ENCODE measurements around the gene PLEKHF1.

The PLEKHF1 gene

GRCh38 chr19:29676586-29676985 is 11.3 kb downstream of the PLEKHF1 start:
- Histone ChIP-seq H3K4me3 (no peak overlapping the region), H3K36me3 (ENCODE audit: insufficient read depth, low read length) (no peaks in the 10 kb centered on the region), H3K9ac (ENCODE audit: insufficient read length) (no peak overlapping the region), H3K9me3 (ENCODE audit: low read depth, low read length) (no peaks in the 10 kb centered on the region), H3K27ac (no peak overlapping the region)
- no peak for DNase-seq (ENCODE audit: low read depth, low spot score)
- TF ChIP-seq EZH2 (IDR thresholded peaks at IDR 0.05) (no peak), POLR2AphosphoS5 (IDR thresholded peaks at IDR 0.05; ENCODE audit: borderline replicate concordance, low read depth, low read length) (no peak), FOXP2 (optimal IDR thresholded peaks at IDR 0.05; ENCODE audit: control extremely low read depth, extremely low read length, insufficient read depth) (no peak)

GRCh38 chr19:29677001-29677817 is 11.9 kb downstream of the PLEKHF1 start:
- Histone ChIP-seq H3K36me3 (ENCODE audit: insufficient read depth, low read length) (no peaks in the 10 kb centered on the region), H3K9ac (ENCODE audit: insufficient read length) (no peak overlapping the region), H3K9me3 (ENCODE audit: low read depth, low read length) (no peaks in the 10 kb centered on the region), H3K27ac (no peak overlapping the region), H3K4me3 (no peak overlapping the region)
- no peak for DNase-seq (ENCODE audit: low read depth, low spot score)
- TF ChIP-seq FOXP2 (optimal IDR thresholded peaks at IDR 0.05; ENCODE audit: control extremely low read depth, extremely low read length, insufficient read depth) (no peak), EZH2 (IDR thresholded peaks at IDR 0.05) (no peak), POLR2AphosphoS5 (IDR thresholded peaks at IDR 0.05; ENCODE audit: borderline replicate concordance, low read depth, low read length) (no peak)

GRCh38 chr19:29678484-29679106 is 13.3 kb downstream of the PLEKHF1 start:
- no peak for TF ChIP-seq FOXP2 (optimal IDR thresholded peaks at IDR 0.05; ENCODE audit: control extremely low read depth, extremely low read length, insufficient read depth)
- no peak for TF ChIP-seq POLR2AphosphoS5 (IDR thresholded peaks at IDR 0.05; ENCODE audit: borderline replicate concordance, low read depth, low read length)
- TF ChIP-seq EZH2 (IDR thresholded peaks at IDR 0.05), result no peak
- DNase-seq (ENCODE audit: low read depth, low spot score), result no peak
- Histone ChIP-seq H3K9me3 (ENCODE audit: low read depth, low read length) (no peaks in the 10 kb centered on the region), H3K27ac (no peak overlapping the region), H3K36me3 (ENCODE audit: insufficient read depth, low read length) (no peaks in the 10 kb centered on the region), H3K9ac (ENCODE audit: insufficient read length) (no peak overlapping the region), H3K4me3 (no peak overlapping the region)

- H3K4me3 ChIP-seq, result no peak overlapping the region
- no peaks in the 10 kb centered on the region for H3K36me3 ChIP-seq (ENCODE audit: insufficient read depth, low read length)
- TF ChIP-seq EZH2 (IDR thresholded peaks at IDR 0.05) (no peak), FOXP2 (optimal IDR thresholded peaks at IDR 0.05; ENCODE audit: control extremely low read depth, extremely low read length, insufficient read depth) (no peak), POLR2AphosphoS5 (IDR thresholded peaks at IDR 0.05; ENCODE audit: borderline replicate concordance, low read depth, low read length) (no peak)
- H3K9ac ChIP-seq (ENCODE audit: insufficient read length), result no peak overlapping the region
- DNase-seq (ENCODE audit: low read depth, low spot score), result no peak
- no peak overlapping the region for H3K27ac ChIP-seq
- no peaks in the 10 kb centered on the region for H3K9me3 ChIP-seq (ENCODE audit: low read depth, low read length)
Measured at GRCh38 chr19:29679598-29680210, 14.4 kb downstream of the PLEKHF1 start.

GRCh38 chr19:29680447-29680846 is 15.2 kb downstream of the PLEKHF1 start:
- H3K36me3 ChIP-seq (ENCODE audit: insufficient read depth, low read length), result no peaks in the 10 kb centered on the region
- no peak overlapping the region for H3K4me3 ChIP-seq
- no peak for TF ChIP-seq EZH2 (IDR thresholded peaks at IDR 0.05)
- no peak for TF ChIP-seq POLR2AphosphoS5 (IDR thresholded peaks at IDR 0.05; ENCODE audit: borderline replicate concordance, low read depth, low read length)
- no peak for TF ChIP-seq FOXP2 (optimal IDR thresholded peaks at IDR 0.05; ENCODE audit: control extremely low read depth, extremely low read length, insufficient read depth)
- H3K9ac ChIP-seq (ENCODE audit: insufficient read length), result no peak overlapping the region
- H3K9me3 ChIP-seq (ENCODE audit: low read depth, low read length), result no peaks in the 10 kb centered on the region
- no peak for DNase-seq (ENCODE audit: low read depth, low spot score)
- no peak overlapping the region for H3K27ac ChIP-seq

- Histone ChIP-seq H3K4me3 (no peak overlapping the region), H3K9me3 (ENCODE audit: low read depth, low read length) (no peaks in the 10 kb centered on the region), H3K9ac (ENCODE audit: insufficient read length) (no peak overlapping the region), H3K36me3 (ENCODE audit: insufficient read depth, low read length) (no peaks in the 10 kb centered on the region), H3K27ac (no peak overlapping the region)
- no peak for DNase-seq (ENCODE audit: low read depth, low spot score)
- no peak for TF ChIP-seq EZH2 (IDR thresholded peaks at IDR 0.05)
- no peak for TF ChIP-seq POLR2AphosphoS5 (IDR thresholded peaks at IDR 0.05; ENCODE audit: borderline replicate concordance, low read depth, low read length)
- TF ChIP-seq FOXP2 (optimal IDR thresholded peaks at IDR 0.05; ENCODE audit: control extremely low read depth, extremely low read length, insufficient read depth), result no peak
Measured at GRCh38 chr19:29680937-29681336, 15.7 kb downstream of the PLEKHF1 start.

- Histone ChIP-seq H3K9ac (ENCODE audit: insufficient read length) (no peak overlapping the region), H3K9me3 (ENCODE audit: low read depth, low read length) (no peaks in the 10 kb centered on the region), H3K4me3 (no peak overlapping the region), H3K36me3 (ENCODE audit: insufficient read depth, low read length) (no peaks in the 10 kb centered on the region), H3K27ac (no peak overlapping the region)
- DNase-seq (ENCODE audit: low read depth, low spot score), result no peak
- TF ChIP-seq POLR2AphosphoS5 (IDR thresholded peaks at IDR 0.05; ENCODE audit: borderline replicate concordance, low read depth, low read length), result no peak
- no peak for TF ChIP-seq EZH2 (IDR thresholded peaks at IDR 0.05)
- TF ChIP-seq FOXP2 (optimal IDR thresholded peaks at IDR 0.05; ENCODE audit: control extremely low read depth, extremely low read length, insufficient read depth), result no peak
Measured at GRCh38 chr19:29681422-29682235, 16.4 kb downstream of the PLEKHF1 start.
